C4-2B (cell line): ENCODE data around the gene SYMPK.

ENCODE experiments used
- ZFX ChIP-seq: fragments of 450-650 bp; IDR thresholded peaks from 2 replicates; pipeline ENCODE4 v1.6.1; 2017
- TF ChIP-seq, protein P1 (sequence below): fragments of 450-650 bp; conservative IDR thresholded peaks from 2 replicates; pipeline ENCODE4 v1.5.1; 2017; ENCODE audit warnings: mild to moderate bottlenecking

DNA sequence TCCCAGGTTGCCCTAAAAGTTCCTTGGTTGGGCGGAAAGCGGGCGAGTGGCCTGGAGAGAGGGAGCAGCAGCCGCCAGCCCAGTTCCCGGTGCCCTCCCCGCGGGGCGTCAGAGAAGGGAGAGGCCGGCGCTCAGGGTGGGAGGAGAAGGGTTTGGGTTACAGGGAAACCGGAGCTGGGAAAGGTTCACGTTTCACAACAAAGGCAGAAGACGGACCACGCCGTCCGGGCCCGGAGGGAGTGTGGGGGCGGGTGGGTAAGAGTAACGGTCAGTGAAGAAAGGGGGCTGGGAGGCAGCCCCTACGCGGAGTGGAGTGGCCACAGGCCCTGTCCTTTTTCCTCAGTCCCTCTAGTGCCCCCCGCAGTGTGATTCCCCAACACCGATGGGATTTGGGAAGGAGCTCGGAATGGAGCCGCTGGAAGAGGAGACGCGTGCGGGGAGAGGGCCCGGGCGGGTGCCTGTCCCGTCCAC is 95.5 kb downstream of the SYMPK start:
- TF ChIP-seq, protein P1, sequence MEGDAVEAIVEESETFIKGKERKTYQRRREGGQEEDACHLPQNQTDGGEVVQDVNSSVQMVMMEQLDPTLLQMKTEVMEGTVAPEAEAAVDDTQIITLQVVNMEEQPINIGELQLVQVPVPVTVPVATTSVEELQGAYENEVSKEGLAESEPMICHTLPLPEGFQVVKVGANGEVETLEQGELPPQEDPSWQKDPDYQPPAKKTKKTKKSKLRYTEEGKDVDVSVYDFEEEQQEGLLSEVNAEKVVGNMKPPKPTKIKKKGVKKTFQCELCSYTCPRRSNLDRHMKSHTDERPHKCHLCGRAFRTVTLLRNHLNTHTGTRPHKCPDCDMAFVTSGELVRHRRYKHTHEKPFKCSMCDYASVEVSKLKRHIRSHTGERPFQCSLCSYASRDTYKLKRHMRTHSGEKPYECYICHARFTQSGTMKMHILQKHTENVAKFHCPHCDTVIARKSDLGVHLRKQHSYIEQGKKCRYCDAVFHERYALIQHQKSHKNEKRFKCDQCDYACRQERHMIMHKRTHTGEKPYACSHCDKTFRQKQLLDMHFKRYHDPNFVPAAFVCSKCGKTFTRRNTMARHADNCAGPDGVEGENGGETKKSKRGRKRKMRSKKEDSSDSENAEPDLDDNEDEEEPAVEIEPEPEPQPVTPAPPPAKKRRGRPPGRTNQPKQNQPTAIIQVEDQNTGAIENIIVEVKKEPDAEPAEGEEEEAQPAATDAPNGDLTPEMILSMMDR = no peak
- no peak for TF ChIP-seq ZFX
